Thyroid gland (tissue), 4 donors: ENCODE results near the gene FOXN3. TPM values are rescaled to one million over a fixed set of nuclear protein-coding genes. Genes with fewer than 3 reads are reported as not detected.
A peak's percentile ranks its signal among the peaks of the same experiment; 100 is the strongest.

Experiments used
- DNase-seq, 2 donors: peaks; one replicate each; pipeline ENCODE4 v3.0.0-alpha.2; 2019
- H3K27ac ChIP-seq, 3 donors: fragments of 200-600 bp; sonication (generic); 1 replicate in 2 of 3; 2 replicates in 1 of 3; pipeline ENCODE4 v1.5.1; 2016 to 2019; ENCODE audit warnings: mild to moderate bottlenecking in 1 of 3, moderate library complexity in 1 of 3
- H3K27me3 ChIP-seq: fragments of 200-600 bp; sonication (generic); one replicate; pipeline ENCODE4 v1.5.1; 2019
- H3K36me3 ChIP-seq, 2 donors: fragments of 200-600 bp; sonication (generic); one replicate each; pipeline ENCODE4 v1.5.1; 2016 to 2019
- H3K4me1 ChIP-seq, 2 donors: fragments of 200-600 bp; sonication (generic); one replicate each; pipeline ENCODE4 v1.5.1; 2017 to 2019
- H3K4me3 ChIP-seq, 3 donors: fragments of 200-600 bp; sonication (generic); replicated peaks in 1 of 3; 1 replicate in 2 of 3; 2 replicates in 1 of 3; pipeline ENCODE4 v1.5.1; 2016; ENCODE audit warnings: mild to moderate bottlenecking in 1 of 3
- H3K9me3 ChIP-seq: fragments of 200-600 bp; sonication (generic); one replicate; pipeline ENCODE4 v1.5.1; 2017
- CTCF ChIP-seq, 6 experiments: fragments of 200-600 bp in 3 of 6; fragments of 450-650 bp in 3 of 6; sonication (generic) in 3 of 6; IDR thresholded peaks; one replicate each; pipeline ENCODE4 v1.5.1; 2016 to 2019; ENCODE audit warnings: antibody characterized with exemption in 6 of 6, mild to moderate bottlenecking in 2 of 6, inconsistent platforms in 1 of 6, moderate library complexity in 1 of 6
- POLR2A ChIP-seq, 2 donors: fragments of 450-650 bp; IDR thresholded peaks; one replicate each; pipeline ENCODE4 v1.6.1; 2017; ENCODE audit warnings: antibody characterized with exemption in 2 of 2, mild to moderate bottlenecking in 2 of 2, moderate library complexity in 1 of 2
- WGBS, 2 donors: methylation state at CpG; one replicate each; pipeline ENCODE4 v1.1.5; 2017; 5-methylcytosine and 5-hydroxymethylcytosine counted together
- intact Hi-C: fragments of 100-400 bp; cut with DNase I; formaldehyde crosslinking; loops from one replicate; pipeline ENCODE4 v1.15.1; 2023
- total RNA-seq, 4 donors: library from RNA; depleted of rRNA; stranded (reverse); fragments of >200 nt; gene quantifications; one replicate each; pipeline ENCODE4 v1.2.3, GENCODE V29; 2016

The FOXN3 gene
- total RNA-seq, 4 donors from 2014 or later = 38.7 to 70.1 (median 43.1) TPM

GRCh38 chr14:89356496-89356895 is 60.5 kb downstream of the FOXN3 start:
- Histone ChIP-seq H3K27ac (no peak overlapping the region), H3K4me3 (no peak overlapping the region), H3K36me3 (no peaks in the 10 kb centered on the region), H3K9me3 (no peaks in the 10 kb centered on the region), H3K4me1 (peaks cover 10 to 11% of the 10 kb centered on the region in 2 donors), H3K27me3 (no peaks in the 10 kb centered on the region)
- TF ChIP-seq POLR2A (IDR thresholded peaks at IDR 0.05) = no peak
- no peak for TF ChIP-seq CTCF (IDR thresholded peaks at IDR 0.05)
- 84 to 86% methylated on average over 3 of the region's 3 CpGs for WGBS, 2 donors
- DNase-seq = no peak
- intact Hi-C loops = no loop called here

GRCh38 chr14:89353766-89354113 is 63.3 kb downstream of the FOXN3 start:
- no peaks in the 10 kb centered on the region for H3K27me3 ChIP-seq
- TF ChIP-seq POLR2A (IDR thresholded peaks at IDR 0.05) (no peak), CTCF (IDR thresholded peaks at IDR 0.05) (no peak)
- no peaks in the 10 kb centered on the region for H3K36me3 ChIP-seq
- DNase-seq = no peak
- 93 to 97% methylated on average over 3 of the region's 3 CpGs for WGBS, 2 donors
- H3K4me1 ChIP-seq = peaks cover 7 to 11% of the 10 kb centered on the region in 2 donors
- H3K4me3 ChIP-seq = no peak overlapping the region
- H3K27ac ChIP-seq = no peak overlapping the region
- H3K9me3 ChIP-seq = no peaks in the 10 kb centered on the region
- intact Hi-C loops = no loop called here

- 93 to 94% methylated on average over 6 of the region's 6 CpGs for WGBS, 2 donors
- H3K9me3 ChIP-seq = no peaks in the 10 kb centered on the region
- no peak for DNase-seq
- H3K27me3 ChIP-seq = no peaks in the 10 kb centered on the region
- H3K4me3 ChIP-seq = no peak overlapping the region
- H3K27ac ChIP-seq = no peak overlapping the region
- peaks cover 7 to 11% of the 10 kb centered on the region in 2 donors for H3K4me1 ChIP-seq
- no peaks in the 10 kb centered on the region for H3K36me3 ChIP-seq
- TF ChIP-seq CTCF (IDR thresholded peaks at IDR 0.05) (no peak), POLR2A (IDR thresholded peaks at IDR 0.05) (no peak)
- intact Hi-C loops = no loop called here
These were observed 63.9 kb downstream of the FOXN3 start for GRCh38 chr14:89352976-89353765.

GRCh38 chr14:89351516-89352404 is 65.3 kb downstream of the FOXN3 start:
- 50 to 58% methylated on average over 15 of the region's 15 CpGs for WGBS, 2 donors
- intact Hi-C loops = no loop called here

More at GRCh38 chr14:89351516-89352404, 65.3 kb downstream of the FOXN3 start:
- Histone ChIP-seq H3K9me3 (no peaks in the 10 kb centered on the region), H3K27ac (peak overlapping the region in 1 of 3 donors; percentile 41), H3K36me3 (no peaks in the 10 kb centered on the region), H3K4me3 (no peak overlapping the region), H3K27me3 (no peaks in the 10 kb centered on the region), H3K4me1 (peaks cover 7 to 11% of the 10 kb centered on the region in 2 donors)
- no peak for TF ChIP-seq CTCF (IDR thresholded peaks at IDR 0.05)
- TF ChIP-seq POLR2A (IDR thresholded peaks at IDR 0.05) = no peak
- no peak for DNase-seq
